Right cardiac atrium (tissue), 5 donors: ENCODE data around the gene CLEC16A. TPM values are rescaled to one million over a fixed set of nuclear protein-coding genes. Genes with fewer than 3 reads are reported as not detected.
A peak's percentile ranks its signal among the peaks of the same experiment; 100 is the strongest.
"Not testable (repeated sequence)": the region's sequence is repeated elsewhere in the genome, so short reads cannot be mapped to it uniquely, and the experiment has no call there.

ENCODE experiments used
- ATAC-seq, 2 donors: fragments of 200-7000 bp; cut with Tn5 transposase; one replicate each; pipeline versions ENCODE4 v1.8.0 to v1.9.1; 2020; ENCODE audit warnings: moderate library complexity in 2 of 2, mild to moderate bottlenecking in 1 of 2
- DNase-seq, 3 donors: peaks; one replicate each; pipeline ENCODE4 v3.0.0-alpha.2; 2020
- H3K27ac ChIP-seq: one replicate; pipeline ENCODE4 v1.5.1; 2013; ENCODE audit warnings: mild to moderate bottlenecking, low read length, control low read depth, moderate library complexity
- H3K27me3 ChIP-seq: one replicate; pipeline ENCODE4 v1.6.1; 2013; ENCODE audit not compliant: control insufficient read depth, insufficient read depth
- H3K4me1 ChIP-seq: one replicate; pipeline ENCODE4 v1.6.1; 2013; ENCODE audit warnings: low read length; ENCODE audit not compliant: control insufficient read depth, insufficient read depth
- H3K4me3 ChIP-seq: one replicate; pipeline ENCODE4 v1.5.1; 2013; ENCODE audit warnings: low read length, control low read depth
- H3K9me3 ChIP-seq: one replicate; pipeline ENCODE4 v1.6.1; 2013; ENCODE audit warnings: low read length; ENCODE audit not compliant: control insufficient read depth
- WGBS: extraction: QIAGEN DNeasy Blood & Tissue Kit; methylation state at CpG from one replicate; pipeline ENCODE4 v1.1.7; 2013; 5-methylcytosine and 5-hydroxymethylcytosine counted together
- intact Hi-C, 4 donors: fragments of 100-400 bp; cut with DNase I; formaldehyde crosslinking; loops; one replicate each; pipeline versions ENCODE4 v1.11.0 to v1.14.0; 2022 to 2023
- polyA plus RNA-seq: library from polyadenylated mRNA; stranded (reverse); fragments of 200-250 nt; gene quantifications from one replicate; pipeline ENCODE4 v1.2.3, GENCODE V29; 2013
- total RNA-seq, 4 donors: library from RNA; stranded (reverse); fragmentation: NEBNext Ultra II Directional; extraction: Animal tissue kit (Norgen Biotek cat#: 25700); gene quantifications; one replicate each; pipeline ENCODE4 v1.2.1, GENCODE V29; 2021
- donor health status: healthy with polysubstance abuse.
- donor health status: DM: no; HTN: yes; CAD: no.
- donor health status: DM: no; HTN: no; CAD: no.
- donor health status: DM: no; HTN: yes; CAD: no; lungs with severe emphysema.
- donor health status: DM: yes; HTN: yes; CAD: no.

Gene CLEC16A
- total and polyA plus RNA-seq, 5 donors = 14.9 to 31.5 (median 29.2) TPM

DNA sequence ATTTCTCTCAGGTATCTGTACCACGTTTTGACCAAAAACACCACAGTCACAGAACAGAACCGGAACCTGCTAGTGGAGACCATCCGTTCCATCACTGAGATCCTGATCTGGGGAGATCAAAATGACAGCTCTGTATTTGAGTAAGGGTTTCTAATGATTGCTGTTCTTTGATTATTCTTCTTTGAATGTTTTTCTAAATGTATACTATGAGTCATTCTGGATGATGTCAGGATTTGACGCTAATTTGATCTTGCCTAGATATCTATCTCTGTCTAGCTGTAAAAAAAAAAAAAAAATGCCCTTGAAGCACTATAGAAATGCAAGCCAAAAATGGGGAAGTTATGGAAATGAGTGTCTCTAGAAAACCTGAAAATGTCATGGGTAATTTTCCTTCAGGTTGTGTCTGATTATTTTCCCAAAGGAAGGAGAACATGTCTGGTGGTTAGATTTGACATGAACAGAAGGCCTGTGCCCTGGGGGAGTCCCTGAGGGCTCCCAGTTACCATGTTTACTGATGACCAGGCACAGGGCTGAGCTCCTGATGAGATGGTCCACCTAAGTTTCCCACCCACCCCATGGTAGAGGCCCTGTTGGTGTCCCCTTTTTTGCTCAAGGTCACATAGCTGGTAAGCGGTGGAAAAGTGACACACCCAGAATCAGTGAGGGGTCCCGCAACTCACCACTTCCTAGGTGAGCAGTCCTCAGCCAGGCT lies 13.6 kb downstream of the CLEC16A start:
- WGBS = 83% methylated on average over 6 of the region's 6 CpGs
- Histone ChIP-seq H3K4me3 (no peak overlapping the region), H3K27ac (no peak overlapping the region), H3K9me3 (no peaks in the 10 kb centered on the region), H3K4me1 (no peaks in the 10 kb centered on the region), H3K27me3 (no peaks in the 10 kb centered on the region)
- DNase-seq (no peak), ATAC-seq (no peak)
- intact Hi-C loops = no loop called here

DNA sequence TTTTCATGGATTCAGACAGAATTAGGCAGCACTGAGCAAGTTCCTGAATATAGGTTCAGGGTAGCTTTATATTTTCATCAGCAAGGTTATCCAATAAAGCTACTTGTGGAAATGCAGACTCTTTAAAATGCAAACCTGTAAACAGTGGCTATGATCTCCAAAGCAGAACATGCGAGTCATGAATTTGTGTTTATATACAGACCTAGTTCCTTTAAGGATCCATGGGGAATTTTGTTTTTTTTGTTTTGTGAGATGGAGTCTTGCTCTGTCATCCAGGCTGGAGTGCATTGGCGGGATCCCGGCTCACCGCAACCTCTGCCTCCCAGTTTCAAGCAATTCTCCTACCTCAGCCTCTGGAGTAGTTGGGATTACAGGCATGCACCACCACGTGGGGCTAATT lies 14.8 kb downstream of the CLEC16A start:
- H3K27ac ChIP-seq = no peak overlapping the region
- no peaks in the 10 kb centered on the region for H3K27me3 ChIP-seq
- no peaks in the 10 kb centered on the region for H3K4me1 ChIP-seq
- ATAC-seq (no peak), DNase-seq (no peak)
- H3K9me3 ChIP-seq = no peaks in the 10 kb centered on the region
- 93% methylated on average over 5 of the region's 5 CpGs for WGBS
- H3K4me3 ChIP-seq = no peak overlapping the region
- intact Hi-C loops = no loop called here

DNA sequence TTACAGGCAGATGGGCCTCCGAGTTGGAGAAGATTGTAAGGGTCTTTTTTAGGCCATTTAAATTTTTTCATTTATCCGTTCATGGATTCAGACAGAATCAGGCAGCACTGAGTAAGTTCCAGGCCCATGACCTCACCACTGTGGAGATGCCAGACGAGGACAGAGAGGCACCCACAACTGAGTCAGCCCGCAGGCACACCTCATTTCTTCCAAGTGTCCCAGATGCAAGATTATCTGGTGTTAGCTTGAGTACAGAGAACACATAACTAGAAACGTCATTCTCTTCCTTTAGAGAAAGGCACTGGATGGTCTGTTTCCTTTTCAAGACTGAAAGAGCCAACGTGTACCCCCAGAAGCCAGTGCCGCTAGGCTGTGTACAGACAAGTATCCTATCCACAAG lies 16.9 kb downstream of the CLEC16A start:
- Histone ChIP-seq H3K27me3 (no peaks in the 10 kb centered on the region), H3K9me3 (no peaks in the 10 kb centered on the region), H3K4me3 (no peak overlapping the region), H3K4me1 (no peaks in the 10 kb centered on the region), H3K27ac (peak overlapping the region; percentile 51)
- ATAC-seq (peak; percentile 36 to 70), DNase-seq (peak in 2 of 3 donors; percentile 59 to 70)
- intact Hi-C loops = loop anchor here in 2 of 4 donors (10.0 kb wide), 2 partner anchors 394 to 674 kb away; no protein-coding TSS in a partner anchor
- WGBS = 53% methylated on average over 7 of the region's 7 CpGs

- intact Hi-C loops = loop anchor here in 2 of 4 donors (10.0 kb wide), 2 partner anchors 391 to 671 kb away; no protein-coding TSS in a partner anchor
- H3K9me3 ChIP-seq = no peaks in the 10 kb centered on the region
- no peak overlapping the region for H3K4me3 ChIP-seq
- DNase-seq (peak; percentile 82 to 93 (median 92)), ATAC-seq (peak; percentile 86 to 89)
- WGBS = 34% methylated on average over 20 of the region's 20 CpGs
- no peaks in the 10 kb centered on the region for H3K27me3 ChIP-seq
- H3K4me1 ChIP-seq = peaks cover 3% of the 10 kb centered on the region
- peak overlapping the region; percentile 13 for H3K27ac ChIP-seq
These were observed 19.9 kb downstream of the CLEC16A start for GRCh38 chr16:10964039-10964890.

DNA sequence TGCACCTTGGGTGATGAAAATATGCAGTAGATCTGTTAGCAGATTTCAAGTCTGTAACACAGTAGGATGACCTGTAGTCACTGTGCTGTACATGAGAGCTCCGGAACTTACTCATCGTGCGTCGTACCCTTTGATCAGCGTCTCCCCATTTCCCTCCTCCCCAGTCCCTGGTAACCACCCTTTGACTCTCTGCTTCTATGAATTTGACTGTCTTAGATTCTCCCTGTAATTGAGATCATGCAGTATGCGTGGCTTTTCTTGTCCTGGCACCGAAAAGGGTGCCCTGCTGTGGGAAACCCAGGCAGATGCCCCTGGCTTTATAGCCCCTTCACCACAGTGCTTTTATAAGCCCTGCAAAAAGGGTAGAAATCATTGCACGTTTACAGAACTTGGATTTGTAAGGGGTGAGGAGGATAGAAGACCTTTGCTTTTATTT lies 20.5 kb downstream of the CLEC16A start:
- no peak overlapping the region for H3K27ac ChIP-seq
- intact Hi-C loops = loop anchor here in 3 of 4 donors (5.0 to 10.0 kb wide), 3 partner anchors 292 to 670 kb away; partner anchors contain the start of gene SOCS1 (in 2 of the 3)
- no peak overlapping the region for H3K4me3 ChIP-seq
- H3K4me1 ChIP-seq = peaks cover 3% of the 10 kb centered on the region
- 95% methylated on average over 8 of the region's 8 CpGs for whole genome bisulfite sequencing
- DNase-seq = no peak
- no peaks in the 10 kb centered on the region for H3K27me3 ChIP-seq
- H3K9me3 ChIP-seq = no peaks in the 10 kb centered on the region
- ATAC-seq = no peak

DNA sequence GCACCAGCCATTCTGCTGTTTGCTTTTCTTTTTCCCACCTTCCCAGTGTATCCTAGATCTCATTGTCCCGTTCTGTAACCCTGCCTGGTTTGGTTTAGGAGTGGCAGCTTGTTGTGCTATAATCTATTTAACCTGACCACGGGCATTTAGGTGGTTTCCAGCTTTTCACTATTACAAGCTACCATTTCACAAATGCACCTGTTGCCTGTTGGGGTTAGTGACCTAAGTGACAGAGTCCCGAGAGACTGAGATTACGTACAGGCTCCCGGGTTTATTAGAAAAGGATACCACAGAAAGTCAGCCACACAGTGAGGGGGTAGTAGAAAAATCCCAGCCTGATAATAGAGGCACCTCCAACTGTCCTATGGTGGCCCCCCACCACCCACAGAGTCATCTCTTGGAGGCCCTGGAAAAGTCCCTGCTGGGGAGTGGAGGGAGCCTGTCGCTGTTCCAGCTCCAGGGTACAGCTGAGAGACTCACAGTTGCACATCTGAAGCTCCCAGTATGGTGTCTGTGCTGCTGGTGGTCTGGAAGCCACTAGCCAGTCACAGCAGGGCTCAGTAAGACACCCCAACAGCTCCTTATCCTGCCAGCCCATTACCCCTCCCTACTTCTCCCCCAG lies 21.2 kb downstream of the CLEC16A start:
- ATAC-seq (no peak), DNase-seq (no peak)
- intact Hi-C loops = loop anchor here in 3 of 4 donors (5.0 to 10.0 kb wide), 3 partner anchors 292 to 669 kb away; partner anchors contain the start of gene SOCS1 (in 2 of the 3)
- H3K4me3 ChIP-seq = no peak overlapping the region
- H3K9me3 ChIP-seq = no peaks in the 10 kb centered on the region
- 91% methylated on average over 6 of the region's 6 CpGs for WGBS
- H3K4me1 ChIP-seq = peaks cover 3% of the 10 kb centered on the region
- H3K27ac ChIP-seq = no peak overlapping the region
- no peaks in the 10 kb centered on the region for H3K27me3 ChIP-seq

GRCh38 chr16:10966129-10966528 lies 21.8 kb downstream of the CLEC16A start:
- H3K27ac ChIP-seq = no peak overlapping the region
- H3K4me1 ChIP-seq = peaks cover 3% of the 10 kb centered on the region
- 82% methylated on average over 5 of the region's 5 CpGs for WGBS
- H3K27me3 ChIP-seq = no peaks in the 10 kb centered on the region
- intact Hi-C loops = loop anchor here in 3 of 4 donors (5.0 to 10.0 kb wide), 3 partner anchors 291 to 669 kb away; partner anchors contain the start of gene SOCS1 (in 2 of the 3)
- H3K4me3 ChIP-seq = no peak overlapping the region
- ATAC-seq (no peak), DNase-seq (no peak)
- no peaks in the 10 kb centered on the region for H3K9me3 ChIP-seq

DNA sequence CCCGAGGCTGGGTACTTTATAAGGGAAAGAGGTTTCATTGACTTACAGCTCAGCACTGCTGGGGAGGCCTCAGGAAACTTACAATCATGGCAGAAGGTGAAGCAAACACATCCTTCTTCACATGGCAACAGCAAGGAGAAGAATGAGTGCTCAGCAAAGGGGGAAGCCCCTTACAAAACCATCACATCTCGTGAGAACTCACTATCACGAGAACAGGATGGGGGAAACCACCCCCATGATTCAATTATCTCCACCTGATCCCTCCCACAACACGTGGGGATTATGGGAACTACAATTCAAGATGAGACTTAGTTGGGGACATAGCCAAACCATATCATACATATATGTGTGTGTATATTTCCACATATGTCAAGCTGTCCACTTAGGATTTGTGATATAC lies 22.2 kb downstream of the CLEC16A start:
- H3K27me3 ChIP-seq, H3K4me3 ChIP-seq, ATAC-seq, H3K4me1 ChIP-seq, DNase-seq, H3K9me3 ChIP-seq, H3K27ac ChIP-seq: not testable (repeated sequence)
- 56% methylated on average over 4 of the region's 4 CpGs for WGBS
- intact Hi-C loops = loop anchor here in 3 of 4 donors (5.0 to 10.0 kb wide), 3 partner anchors 291 to 668 kb away; partner anchors contain the start of gene SOCS1 (in 2 of the 3)

DNA sequence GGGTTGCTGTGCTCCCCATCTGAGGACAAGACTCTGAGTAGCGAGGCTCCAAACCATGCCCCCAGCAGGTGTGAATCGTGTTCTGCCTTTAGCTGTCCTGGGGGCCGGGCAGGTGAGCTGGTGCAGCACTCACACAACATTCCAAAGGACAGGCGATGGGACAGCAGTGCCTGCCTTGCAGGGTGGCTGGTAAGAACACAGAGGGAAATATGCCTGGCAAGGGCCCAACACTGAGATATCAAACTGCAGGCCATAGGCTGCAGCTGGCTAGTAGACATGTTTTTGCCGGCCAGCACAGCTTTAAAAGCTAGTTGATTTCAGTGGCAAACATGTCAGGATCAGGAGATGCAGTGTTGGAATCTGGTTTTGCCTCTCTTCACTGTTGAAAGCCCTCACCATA lies 23.6 kb downstream of the CLEC16A start:
- Histone ChIP-seq H3K4me3 (no peak overlapping the region), H3K9me3 (no peaks in the 10 kb centered on the region), H3K4me1 (peaks cover 3% of the 10 kb centered on the region), H3K27ac (peak overlapping the region; percentile 15), H3K27me3 (no peaks in the 10 kb centered on the region)
- ATAC-seq = peak in 1 of 2 donors; percentile 37
- WGBS = 67% methylated on average over 5 of the region's 5 CpGs
- no peak for DNase-seq
- intact Hi-C loops = loop anchor here in 3 of 4 donors (5.0 to 10.0 kb wide), 3 partner anchors 289 to 667 kb away; partner anchors contain the start of gene SOCS1 (in 2 of the 3)

DNA sequence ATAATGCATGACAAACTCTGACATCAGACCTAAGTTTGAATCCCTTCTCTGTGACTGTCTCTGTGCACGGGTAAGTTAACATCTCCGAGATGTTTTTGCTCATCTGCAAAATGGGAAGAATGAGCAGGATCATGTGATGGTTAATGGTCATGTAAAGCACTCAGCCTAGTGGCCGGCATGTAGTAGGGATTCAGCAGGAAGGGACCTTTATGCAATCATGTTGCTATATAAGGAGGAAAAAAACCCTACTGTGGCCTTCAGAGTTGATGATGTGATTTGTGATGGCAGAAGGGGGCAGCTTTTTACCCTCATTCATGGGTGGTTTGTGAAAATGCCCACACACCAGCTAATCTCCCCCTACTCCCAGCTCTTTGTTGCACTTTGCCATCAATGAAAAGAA lies 24.1 kb downstream of the CLEC16A start:
- Histone ChIP-seq H3K27me3 (no peaks in the 10 kb centered on the region), H3K27ac (peak overlapping the region; percentile 15), H3K4me1 (peaks cover 3% of the 10 kb centered on the region), H3K9me3 (no peaks in the 10 kb centered on the region), H3K4me3 (no peak overlapping the region)
- intact Hi-C loops = loop anchor here in 3 of 4 donors (5.0 to 10.0 kb wide), 3 partner anchors 289 to 666 kb away; partner anchors contain the start of gene SOCS1 (in 2 of the 3)
- no peak for DNase-seq
- WGBS = 84% methylated on average over 3 of the region's 3 CpGs
- no peak for ATAC-seq
